NAMALWA (cell line): Measurements from ENCODE around the gene HES2.
"Not testable (repeated sequence)": the region's sequence is repeated elsewhere in the genome, so short reads cannot be mapped to it uniquely, and the experiment has no call there.

Experiments used
- DNase-seq: peaks from one replicate; pipeline ENCODE4 v3.0.0-alpha.2; 2015; ENCODE audit warnings: low spot score

Gene HES2

GRCh38 chr1:6436277-6436676 is 16.6 kb upstream of the HES2 start:
- not testable (repeated sequence) for DNase-seq

GRCh38 chr1:6435547-6435946 is 15.8 kb upstream of the HES2 start:
- no peak for DNase-seq

DNA sequence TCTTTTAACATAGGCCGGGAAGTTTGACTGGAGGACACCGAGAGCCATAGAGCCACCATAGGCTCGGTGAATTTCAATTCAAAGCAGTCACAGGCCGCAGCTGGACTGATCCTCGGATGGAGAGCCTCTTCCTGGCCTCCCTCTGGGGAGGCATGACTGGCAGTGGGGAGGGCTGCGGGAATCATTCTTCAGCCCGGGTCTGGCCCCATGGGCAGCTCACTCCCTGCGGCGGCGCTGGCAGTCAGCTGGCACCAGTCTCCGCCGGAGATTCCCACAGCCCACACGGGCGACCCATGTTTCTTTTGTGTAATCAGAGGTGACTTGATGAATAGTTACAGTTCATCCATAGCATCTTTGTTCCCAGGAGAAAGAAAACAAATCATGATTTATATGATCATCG is 15.4 kb upstream of the HES2 start:
- no peak for DNase-seq

GRCh38 chr1:6434186-6434585 is 14.5 kb upstream of the HES2 start:
- DNase-seq: no peak

- not testable (repeated sequence) for DNase-seq
Measured at GRCh38 chr1:6431645-6432579, 12.2 kb upstream of the HES2 start.

GRCh38 chr1:6429660-6430411 is 10.1 kb upstream of the HES2 start:
- DNase-seq: not testable (repeated sequence)

GRCh38 chr1:6428453-6428852 is 8.7 kb upstream of the HES2 start:
- DNase-seq: not testable (repeated sequence)

- no peak for DNase-seq
Measured at GRCh38 chr1:6427441-6428390, 8.0 kb upstream of the HES2 start.

DNA sequence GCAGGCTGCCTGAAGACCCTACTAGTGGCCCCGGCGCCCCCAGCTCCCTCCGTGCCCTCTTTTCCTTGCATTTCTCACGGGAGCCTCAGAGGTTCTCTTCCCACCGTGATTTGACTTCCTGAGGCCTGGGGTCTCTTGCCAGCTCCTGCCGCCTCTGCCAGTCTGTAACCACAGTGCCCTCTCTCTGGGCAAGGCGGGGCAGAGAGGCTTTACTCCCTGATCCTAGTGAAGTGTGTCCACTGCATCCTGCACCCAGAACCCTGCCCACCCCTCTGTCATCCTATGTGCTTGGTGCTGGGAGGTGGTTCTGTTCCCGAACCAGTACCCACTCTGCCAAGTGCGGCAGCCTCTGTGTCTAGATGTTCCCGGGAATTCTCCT is 7.2 kb upstream of the HES2 start:
- DNase-seq: no peak

DNA sequence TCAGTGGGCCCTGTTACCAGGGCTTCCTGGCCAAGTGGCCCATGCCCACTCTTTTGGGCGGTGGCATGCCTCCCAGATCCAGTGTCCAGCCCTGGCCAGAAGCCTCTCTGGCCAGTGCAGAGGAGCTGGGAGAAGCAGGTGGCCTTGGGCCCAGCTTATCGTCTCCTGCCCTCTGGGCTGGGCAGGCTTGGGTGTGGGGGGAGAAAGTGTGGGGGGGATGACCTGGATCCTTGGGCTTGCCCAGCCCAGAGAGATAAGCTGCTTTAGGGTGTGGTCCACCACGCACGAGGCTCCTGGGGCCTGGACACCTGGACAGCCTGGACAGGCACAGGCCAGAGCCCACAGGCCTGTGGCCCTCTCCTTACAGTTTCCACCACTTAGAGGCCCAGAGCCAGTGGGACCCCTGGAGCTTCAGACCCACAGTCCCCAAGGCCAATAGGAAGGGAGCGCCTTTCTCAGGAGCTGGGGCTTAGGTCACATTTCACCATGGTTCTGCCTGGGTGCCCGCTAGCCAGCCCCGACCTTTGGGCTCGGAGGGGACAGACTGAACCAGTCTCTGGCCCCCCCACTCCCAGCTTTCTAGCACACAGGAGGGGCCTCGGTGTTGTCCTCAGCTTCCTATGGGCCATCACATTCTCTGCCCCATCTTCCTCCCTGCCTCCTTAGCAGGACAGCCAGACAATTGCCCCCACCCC is 6.7 kb upstream of the HES2 start:
- DNase-seq: no peak

DNA sequence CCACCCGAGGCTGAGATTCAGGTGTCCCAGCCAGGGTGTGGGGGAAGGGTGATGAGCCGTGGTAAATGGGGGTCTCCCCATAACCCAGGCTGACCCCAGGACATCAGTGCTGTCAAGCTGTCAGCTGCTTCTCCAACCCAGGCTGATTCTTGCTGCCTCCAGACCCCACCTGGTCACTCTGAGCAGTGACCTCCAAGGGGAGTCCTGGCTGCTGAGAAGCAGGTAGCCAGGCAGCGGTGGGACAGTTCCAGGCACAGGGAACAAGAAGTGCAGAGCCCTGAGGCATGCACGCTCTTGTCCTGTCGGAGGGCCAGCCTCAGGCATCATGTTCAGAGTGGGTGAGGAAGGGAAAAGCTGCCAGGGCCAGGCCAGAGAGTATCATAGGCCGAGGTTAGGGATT is 5.9 kb upstream of the HES2 start:
- no peak for DNase-seq

DNA sequence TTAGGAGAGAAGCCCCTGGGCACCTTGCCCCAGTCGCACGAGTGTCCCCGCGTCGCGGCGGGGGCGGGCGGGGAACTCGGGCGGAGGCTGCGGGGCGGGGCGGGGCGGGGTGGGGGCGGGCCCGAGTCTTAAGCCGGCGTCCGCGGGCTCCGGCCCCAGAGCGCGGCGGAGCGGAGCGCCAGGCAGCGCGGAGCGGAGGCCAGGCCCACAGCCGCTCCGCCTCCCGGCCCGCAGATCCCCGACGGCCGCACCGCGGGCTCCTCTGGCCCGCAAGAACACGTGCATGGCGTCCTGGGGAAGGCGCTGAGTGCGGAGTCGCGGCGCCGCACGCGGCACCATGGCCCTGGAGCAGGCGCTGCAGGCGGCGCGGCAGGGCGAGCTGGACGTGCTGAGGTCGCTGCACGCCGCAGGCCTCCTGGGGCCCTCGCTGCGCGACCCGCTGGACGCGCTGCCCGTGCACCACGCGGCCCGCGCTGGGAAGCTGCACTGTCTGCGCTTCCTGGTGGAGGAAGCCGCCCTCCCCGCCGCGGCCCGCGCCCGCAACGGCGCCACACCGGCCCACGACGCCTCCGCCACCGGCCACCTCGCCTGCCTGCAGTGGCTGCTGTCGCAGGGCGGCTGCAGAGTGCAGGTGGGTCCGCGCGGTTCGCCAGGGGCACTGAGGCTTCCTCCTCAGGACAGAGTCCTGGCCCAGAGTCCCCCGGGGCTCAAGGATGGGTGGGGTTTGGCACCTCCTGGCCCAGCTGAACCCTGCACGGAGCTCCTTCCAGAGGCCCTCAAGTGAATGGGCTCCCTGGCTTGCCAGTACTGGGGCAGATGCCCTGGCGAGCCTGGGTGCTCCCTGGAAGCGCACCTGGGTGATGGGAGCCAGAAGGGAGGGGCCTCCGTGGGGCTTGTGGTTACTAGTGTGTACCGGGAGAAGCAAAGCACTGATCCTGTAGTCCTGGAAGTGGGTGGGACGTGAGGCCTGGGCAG is 5.2 kb upstream of the HES2 start, which contains the start of gene ESPN:
Gene ESPN, plus strand, starts transcription at position 158 of the 975 bp plus-strand sequence. Its CDS starts 180 bp downstream, at position 338.
- DNase-seq: no peak

- no peak for DNase-seq
Measured at GRCh38 chr1:6424000-6424565, 4.4 kb upstream of the HES2 start.

DNA sequence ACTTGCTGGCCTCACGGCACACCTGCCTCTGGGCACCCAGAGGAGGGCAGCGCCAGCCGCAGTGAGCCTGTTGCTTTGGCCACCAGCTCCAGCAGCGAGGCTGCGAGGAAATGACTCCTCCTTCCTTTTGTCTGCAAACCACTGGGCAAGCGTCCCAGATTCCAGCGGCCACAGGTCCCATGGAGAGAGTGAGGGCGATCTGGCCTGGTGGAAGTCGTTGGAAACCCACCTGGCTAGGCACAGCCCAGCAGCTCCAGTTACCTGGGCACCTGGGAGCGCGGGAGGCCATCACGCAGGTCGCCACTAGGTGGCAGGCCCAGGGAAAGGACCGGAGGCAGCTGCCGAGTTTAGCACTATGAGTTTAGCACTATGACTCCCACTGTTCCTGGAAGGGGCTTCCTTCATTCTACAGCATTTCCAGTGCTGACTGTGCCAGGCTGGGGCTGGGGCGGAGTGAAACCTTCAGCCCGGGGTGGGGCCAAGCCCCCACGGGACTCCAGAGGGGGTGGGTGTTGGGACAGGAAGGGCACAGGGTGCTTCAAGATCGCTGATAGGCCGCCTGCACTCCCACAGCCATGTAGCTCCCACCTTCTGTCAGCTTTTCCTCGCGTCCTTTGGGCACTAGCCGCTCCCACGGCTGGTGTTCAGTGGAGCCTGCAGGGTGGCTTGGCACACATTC is 3.7 kb upstream of the HES2 start:
- peak; percentile 73 for DNase-seq

GRCh38 chr1:6421266-6421665 is 1.5 kb upstream of the HES2 start:
- DNase-seq: no peak

- no peak for DNase-seq
Measured at GRCh38 chr1:6420454-6421042, 829 bp upstream of the HES2 start.

GRCh38 chr1:6419397-6419803 is 319 bp downstream of the HES2 start:
- no peak for DNase-seq

DNA sequence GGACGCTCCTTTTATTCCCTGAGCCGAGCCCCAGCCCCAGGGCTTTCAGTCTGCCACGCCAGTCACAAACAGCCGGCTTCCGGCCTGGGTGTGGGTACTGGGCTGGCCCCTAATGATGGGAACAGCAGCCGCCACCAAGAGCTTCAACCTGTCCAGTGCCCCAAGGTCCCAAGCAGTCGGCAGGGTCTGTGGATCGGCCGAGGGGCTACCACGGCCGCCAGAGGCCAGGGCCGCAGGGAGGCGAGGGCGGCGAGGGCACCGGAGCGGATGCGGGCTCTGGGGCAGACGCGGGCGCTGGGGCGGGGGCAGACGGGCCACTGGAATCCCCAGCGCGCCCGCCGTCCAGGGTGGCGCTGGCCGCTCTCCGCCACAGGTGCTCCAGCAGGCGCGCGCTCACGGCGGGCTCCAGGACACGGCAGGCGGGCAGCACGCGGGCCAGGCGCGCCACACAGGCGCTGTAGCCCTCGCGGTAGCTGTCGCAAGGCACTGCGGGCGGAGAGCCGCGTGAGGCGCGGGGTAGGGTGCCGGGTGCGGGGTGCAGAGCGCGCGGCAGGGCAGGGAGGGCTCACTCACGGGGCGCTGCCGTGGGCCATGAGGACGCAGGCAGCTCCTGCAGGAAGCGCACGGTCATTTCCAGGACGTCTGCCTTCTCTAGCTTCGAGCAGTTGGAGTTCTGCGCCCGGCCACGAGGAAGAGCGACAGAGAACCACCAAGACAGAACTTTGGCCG is 887 bp downstream of the HES2 start:
- DNase-seq: no peak
